Panc1 (cell line): ENCODE results near the gene KCTD1.

ENCODE experiments used
- POLR2AphosphoS5 ChIP-seq: IDR thresholded peaks from 2 replicates; pipeline ENCODE4 v1.6.1; 2012; ENCODE audit warnings: mild to moderate bottlenecking, low read depth, low read length, moderate library complexity
- REST ChIP-seq, 2 experiments: IDR thresholded peaks; 2 replicates each; pipeline ENCODE4 v1.6.1; 2011 to 2012; ENCODE audit warnings: low read depth in 2 of 2, control low read depth in 1 of 2, low read length in 1 of 2, mild to moderate bottlenecking in 1 of 2, moderate library complexity in 1 of 2; ENCODE audit not compliant: insufficient read depth in 1 of 2
- TF ChIP-seq, protein P1 (sequence below): fragments of 450-650 bp; IDR thresholded peaks from 2 replicates; pipeline ENCODE4 v1.5.1; 2017; ENCODE audit warnings: mild to moderate bottlenecking

DNA sequence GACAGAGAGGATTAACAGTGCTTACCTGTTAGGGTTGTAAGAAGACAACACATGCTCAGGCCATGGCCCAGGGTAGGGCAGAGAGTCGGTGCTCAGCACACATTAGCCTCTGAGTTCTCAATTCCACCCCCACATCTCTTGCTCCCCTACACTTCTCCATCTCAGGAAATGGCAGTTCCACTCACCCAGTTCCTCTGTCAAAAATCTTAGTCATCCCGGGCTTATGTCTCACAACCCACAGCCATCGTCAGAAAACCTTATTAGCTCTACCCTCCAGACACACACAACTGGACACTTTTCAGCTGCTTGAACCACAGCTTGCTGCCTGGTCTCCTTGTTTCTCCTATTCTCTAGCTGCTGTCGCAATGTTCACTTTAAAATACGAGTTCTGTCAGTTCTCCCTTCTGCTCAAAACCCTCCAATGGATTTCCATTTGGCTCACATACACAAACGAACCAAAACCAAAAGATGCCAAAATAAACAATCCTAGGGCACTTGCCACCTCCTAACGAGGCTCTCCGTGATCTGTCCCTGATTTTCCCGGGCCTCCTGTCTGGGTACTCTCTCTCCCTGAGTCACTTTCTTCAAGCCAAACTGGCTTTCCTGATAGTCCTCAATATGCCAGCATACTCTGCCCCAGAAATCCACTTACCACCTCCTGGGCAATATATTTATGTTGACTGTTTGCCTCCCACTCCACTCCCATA is 89.7 kb downstream of the KCTD1 start:
- TF ChIP-seq, protein P1, sequence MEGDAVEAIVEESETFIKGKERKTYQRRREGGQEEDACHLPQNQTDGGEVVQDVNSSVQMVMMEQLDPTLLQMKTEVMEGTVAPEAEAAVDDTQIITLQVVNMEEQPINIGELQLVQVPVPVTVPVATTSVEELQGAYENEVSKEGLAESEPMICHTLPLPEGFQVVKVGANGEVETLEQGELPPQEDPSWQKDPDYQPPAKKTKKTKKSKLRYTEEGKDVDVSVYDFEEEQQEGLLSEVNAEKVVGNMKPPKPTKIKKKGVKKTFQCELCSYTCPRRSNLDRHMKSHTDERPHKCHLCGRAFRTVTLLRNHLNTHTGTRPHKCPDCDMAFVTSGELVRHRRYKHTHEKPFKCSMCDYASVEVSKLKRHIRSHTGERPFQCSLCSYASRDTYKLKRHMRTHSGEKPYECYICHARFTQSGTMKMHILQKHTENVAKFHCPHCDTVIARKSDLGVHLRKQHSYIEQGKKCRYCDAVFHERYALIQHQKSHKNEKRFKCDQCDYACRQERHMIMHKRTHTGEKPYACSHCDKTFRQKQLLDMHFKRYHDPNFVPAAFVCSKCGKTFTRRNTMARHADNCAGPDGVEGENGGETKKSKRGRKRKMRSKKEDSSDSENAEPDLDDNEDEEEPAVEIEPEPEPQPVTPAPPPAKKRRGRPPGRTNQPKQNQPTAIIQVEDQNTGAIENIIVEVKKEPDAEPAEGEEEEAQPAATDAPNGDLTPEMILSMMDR = no peak
- no peak for TF ChIP-seq POLR2AphosphoS5
- TF ChIP-seq REST (IDR thresholded peaks at IDR 0.05; ENCODE audit: insufficient read depth in 1 of 2, low read depth in 2 of 2, low read length in 1 of 2) = no peak
